ENCODE measurements around the gene ELK4. TPM values are rescaled to one million over a fixed set of nuclear protein-coding genes. Genes with fewer than 3 reads are reported as not detected.
A peak's percentile ranks its signal among the peaks of the same experiment; 100 is the strongest.

Gene ELK4
- total RNA-seq, 1 experiment from 2014 or later = 39.0 TPM

DNA sequence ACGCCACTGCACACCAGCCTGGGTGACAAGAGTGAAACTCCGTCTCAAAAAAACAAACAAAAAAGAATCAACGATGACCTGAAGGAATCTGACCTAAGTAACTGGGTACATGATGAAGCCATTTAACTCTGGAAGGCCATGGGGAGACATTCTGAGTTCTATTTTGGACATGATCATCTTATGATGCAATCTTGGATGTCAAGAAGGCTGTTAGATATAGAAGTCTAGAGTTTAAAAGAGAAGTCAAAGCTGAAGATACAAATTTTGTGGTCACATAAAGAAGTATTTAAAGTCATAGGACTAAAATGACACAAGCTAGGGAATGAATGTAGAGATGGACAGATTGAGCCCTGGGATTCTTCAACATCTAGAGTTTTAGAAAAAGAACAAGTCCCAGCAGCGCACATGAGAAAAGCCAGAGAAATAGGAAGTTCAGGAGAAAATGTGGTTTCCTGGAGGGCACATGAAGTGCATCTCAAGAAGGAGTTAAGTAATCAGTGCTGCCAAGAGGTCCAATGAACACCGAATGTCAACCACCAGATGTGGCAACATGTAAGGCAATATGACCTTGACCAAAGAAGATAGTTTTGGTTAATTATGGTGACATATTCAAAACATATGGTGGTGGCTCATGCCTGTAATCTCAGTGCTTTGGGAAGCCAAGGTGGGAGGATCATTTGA, 26.8 kb downstream of the ELK4 start (continued):
- TF ChIP-seq, protein P1, sequence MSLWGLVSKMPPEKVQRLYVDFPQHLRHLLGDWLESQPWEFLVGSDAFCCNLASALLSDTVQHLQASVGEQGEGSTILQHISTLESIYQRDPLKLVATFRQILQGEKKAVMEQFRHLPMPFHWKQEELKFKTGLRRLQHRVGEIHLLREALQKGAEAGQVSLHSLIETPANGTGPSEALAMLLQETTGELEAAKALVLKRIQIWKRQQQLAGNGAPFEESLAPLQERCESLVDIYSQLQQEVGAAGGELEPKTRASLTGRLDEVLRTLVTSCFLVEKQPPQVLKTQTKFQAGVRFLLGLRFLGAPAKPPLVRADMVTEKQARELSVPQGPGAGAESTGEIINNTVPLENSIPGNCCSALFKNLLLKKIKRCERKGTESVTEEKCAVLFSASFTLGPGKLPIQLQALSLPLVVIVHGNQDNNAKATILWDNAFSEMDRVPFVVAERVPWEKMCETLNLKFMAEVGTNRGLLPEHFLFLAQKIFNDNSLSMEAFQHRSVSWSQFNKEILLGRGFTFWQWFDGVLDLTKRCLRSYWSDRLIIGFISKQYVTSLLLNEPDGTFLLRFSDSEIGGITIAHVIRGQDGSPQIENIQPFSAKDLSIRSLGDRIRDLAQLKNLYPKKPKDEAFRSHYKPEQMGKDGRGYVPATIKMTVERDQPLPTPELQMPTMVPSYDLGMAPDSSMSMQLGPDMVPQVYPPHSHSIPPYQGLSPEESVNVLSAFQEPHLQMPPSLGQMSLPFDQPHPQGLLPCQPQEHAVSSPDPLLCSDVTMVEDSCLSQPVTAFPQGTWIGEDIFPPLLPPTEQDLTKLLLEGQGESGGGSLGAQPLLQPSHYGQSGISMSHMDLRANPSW (CRISPR knock-in tag; conservative IDR thresholded peaks at IDR 0.05; ENCODE audit: low read depth) = no peak
- TF ChIP-seq, protein P2, sequence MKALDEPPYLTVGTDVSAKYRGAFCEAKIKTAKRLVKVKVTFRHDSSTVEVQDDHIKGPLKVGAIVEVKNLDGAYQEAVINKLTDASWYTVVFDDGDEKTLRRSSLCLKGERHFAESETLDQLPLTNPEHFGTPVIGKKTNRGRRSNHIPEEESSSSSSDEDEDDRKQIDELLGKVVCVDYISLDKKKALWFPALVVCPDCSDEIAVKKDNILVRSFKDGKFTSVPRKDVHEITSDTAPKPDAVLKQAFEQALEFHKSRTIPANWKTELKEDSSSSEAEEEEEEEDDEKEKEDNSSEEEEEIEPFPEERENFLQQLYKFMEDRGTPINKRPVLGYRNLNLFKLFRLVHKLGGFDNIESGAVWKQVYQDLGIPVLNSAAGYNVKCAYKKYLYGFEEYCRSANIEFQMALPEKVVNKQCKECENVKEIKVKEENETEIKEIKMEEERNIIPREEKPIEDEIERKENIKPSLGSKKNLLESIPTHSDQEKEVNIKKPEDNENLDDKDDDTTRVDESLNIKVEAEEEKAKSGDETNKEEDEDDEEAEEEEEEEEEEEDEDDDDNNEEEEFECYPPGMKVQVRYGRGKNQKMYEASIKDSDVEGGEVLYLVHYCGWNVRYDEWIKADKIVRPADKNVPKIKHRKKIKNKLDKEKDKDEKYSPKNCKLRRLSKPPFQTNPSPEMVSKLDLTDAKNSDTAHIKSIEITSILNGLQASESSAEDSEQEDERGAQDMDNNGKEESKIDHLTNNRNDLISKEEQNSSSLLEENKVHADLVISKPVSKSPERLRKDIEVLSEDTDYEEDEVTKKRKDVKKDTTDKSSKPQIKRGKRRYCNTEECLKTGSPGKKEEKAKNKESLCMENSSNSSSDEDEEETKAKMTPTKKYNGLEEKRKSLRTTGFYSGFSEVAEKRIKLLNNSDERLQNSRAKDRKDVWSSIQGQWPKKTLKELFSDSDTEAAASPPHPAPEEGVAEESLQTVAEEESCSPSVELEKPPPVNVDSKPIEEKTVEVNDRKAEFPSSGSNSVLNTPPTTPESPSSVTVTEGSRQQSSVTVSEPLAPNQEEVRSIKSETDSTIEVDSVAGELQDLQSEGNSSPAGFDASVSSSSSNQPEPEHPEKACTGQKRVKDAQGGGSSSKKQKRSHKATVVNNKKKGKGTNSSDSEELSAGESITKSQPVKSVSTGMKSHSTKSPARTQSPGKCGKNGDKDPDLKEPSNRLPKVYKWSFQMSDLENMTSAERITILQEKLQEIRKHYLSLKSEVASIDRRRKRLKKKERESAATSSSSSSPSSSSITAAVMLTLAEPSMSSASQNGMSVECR (CRISPR knock-in tag; IDR thresholded peaks at IDR 0.05; ENCODE audit: borderline replicate concordance) = no peak

DNA sequence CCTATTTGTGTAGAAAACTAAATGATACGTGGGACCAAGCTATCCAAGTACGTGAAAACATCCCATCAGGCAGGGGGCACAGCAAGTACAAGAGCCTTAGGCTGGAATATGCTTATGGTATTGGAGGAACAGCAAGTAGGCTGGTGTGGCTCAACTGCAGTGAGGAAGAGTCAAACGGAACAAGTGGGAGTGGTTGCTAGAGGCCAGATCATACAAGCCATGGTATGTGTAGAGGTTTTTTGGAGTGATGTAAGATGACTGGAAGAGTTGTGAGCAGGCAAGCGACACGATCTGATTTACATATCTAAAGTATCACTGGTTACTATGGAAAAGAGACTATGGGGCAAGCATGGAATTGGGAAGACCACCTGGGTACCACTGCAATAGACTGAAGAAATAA, 27.8 kb downstream of the ELK4 start:
- H3K27me3 Mint-ChIP-seq (ENCODE audit: low read depth) = no peaks in the 10 kb centered on the region
- H3K9me3 Mint-ChIP-seq = no peaks in the 10 kb centered on the region
- peaks cover 25% of the 10 kb centered on the region for H3K36me3 Mint-ChIP-seq
- ATAC-seq = no peak
- TF ChIP-seq, protein P3, sequence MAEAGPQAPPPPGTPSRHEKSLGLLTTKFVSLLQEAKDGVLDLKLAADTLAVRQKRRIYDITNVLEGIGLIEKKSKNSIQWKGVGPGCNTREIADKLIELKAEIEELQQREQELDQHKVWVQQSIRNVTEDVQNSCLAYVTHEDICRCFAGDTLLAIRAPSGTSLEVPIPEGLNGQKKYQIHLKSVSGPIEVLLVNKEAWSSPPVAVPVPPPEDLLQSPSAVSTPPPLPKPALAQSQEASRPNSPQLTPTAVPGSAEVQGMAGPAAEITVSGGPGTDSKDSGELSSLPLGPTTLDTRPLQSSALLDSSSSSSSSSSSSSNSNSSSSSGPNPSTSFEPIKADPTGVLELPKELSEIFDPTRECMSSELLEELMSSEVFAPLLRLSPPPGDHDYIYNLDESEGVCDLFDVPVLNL (CRISPR knock-in tag; IDR thresholded peaks at IDR 0.05; ENCODE audit: borderline replicate concordance, low read depth) = no peak
- peak; percentile 69 for TF ChIP-seq ZNF317 (CRISPR knock-in tag; IDR thresholded peaks at IDR 0.05; ENCODE audit: borderline replicate concordance, low read depth)
- TF ChIP-seq ELF4 (CRISPR knock-in tag; IDR thresholded peaks at IDR 0.05; ENCODE audit: low read depth) = no peak
- no peak overlapping the region for H3K4me3 Mint-ChIP-seq
- POLR2A ChIA-PET = no interaction called here
- DNase-seq (ENCODE audit: low spot score) = no peak
- no peak overlapping the region for H3K27ac Mint-ChIP-seq
- no peaks in the 10 kb centered on the region for H3K4me1 Mint-ChIP-seq
- CTCF ChIA-PET = interaction anchor here (0.6 to 1.5 kb wide), 4 partner anchors 12 to 165 kb away, joined by 3 to 6 read pairs (median 4); no protein-coding TSS in a partner anchor

DNA sequence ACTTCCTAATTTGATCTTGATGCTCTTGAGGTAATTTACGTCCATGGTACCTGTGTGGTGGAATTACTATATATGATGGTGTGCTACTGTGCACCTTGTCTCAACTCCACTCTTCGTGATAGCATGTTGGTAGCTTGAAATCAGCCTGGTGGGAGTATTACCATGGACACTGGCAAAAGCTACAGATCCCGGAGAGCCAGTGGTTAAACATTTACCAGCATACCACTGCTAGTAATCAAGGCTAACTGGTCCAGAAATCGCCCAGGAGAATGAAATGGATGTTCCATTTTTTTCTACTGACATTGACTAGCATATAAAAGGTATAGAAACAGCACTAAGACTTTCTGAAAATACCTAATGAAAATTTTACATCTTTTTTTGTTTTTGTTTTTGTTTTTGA, 30.6 kb downstream of the ELK4 start:
- Mint-ChIP-seq H3K27ac (no peak overlapping the region), H3K36me3 (peaks cover 19% of the 10 kb centered on the region), H3K4me3 (no peak overlapping the region), H3K9me3 (no peaks in the 10 kb centered on the region), H3K4me1 (no peaks in the 10 kb centered on the region), H3K27me3 (ENCODE audit: low read depth) (no peaks in the 10 kb centered on the region)
- TF ChIP-seq NR3C1 (CRISPR knock-in tag; conservative IDR thresholded peaks at IDR 0.05; ENCODE audit: low read depth) (no peak), ELF4 (CRISPR knock-in tag; IDR thresholded peaks at IDR 0.05; ENCODE audit: low read depth) (no peak), ZNF396 (CRISPR knock-in tag; IDR thresholded peaks at IDR 0.05; ENCODE audit: borderline replicate concordance) (no peak), JAZF1 (CRISPR knock-in tag; IDR thresholded peaks at IDR 0.05) (no peak), ZNF671 (CRISPR knock-in tag; IDR thresholded peaks at IDR 0.05) (no peak), FOXP1 (CRISPR knock-in tag; IDR thresholded peaks at IDR 0.05; ENCODE audit: borderline replicate concordance) (no peak), TEAD4 (CRISPR knock-in tag; IDR thresholded peaks at IDR 0.05) (no peak), ZNF423 (CRISPR knock-in tag; IDR thresholded peaks at IDR 0.05) (no peak), SOX15 (CRISPR knock-in tag; IDR thresholded peaks at IDR 0.05) (no peak)
- TF ChIP-seq, protein P4, sequence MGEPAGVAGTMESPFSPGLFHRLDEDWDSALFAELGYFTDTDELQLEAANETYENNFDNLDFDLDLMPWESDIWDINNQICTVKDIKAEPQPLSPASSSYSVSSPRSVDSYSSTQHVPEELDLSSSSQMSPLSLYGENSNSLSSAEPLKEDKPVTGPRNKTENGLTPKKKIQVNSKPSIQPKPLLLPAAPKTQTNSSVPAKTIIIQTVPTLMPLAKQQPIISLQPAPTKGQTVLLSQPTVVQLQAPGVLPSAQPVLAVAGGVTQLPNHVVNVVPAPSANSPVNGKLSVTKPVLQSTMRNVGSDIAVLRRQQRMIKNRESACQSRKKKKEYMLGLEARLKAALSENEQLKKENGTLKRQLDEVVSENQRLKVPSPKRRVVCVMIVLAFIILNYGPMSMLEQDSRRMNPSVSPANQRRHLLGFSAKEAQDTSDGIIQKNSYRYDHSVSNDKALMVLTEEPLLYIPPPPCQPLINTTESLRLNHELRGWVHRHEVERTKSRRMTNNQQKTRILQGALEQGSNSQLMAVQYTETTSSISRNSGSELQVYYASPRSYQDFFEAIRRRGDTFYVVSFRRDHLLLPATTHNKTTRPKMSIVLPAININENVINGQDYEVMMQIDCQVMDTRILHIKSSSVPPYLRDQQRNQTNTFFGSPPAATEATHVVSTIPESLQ (CRISPR knock-in tag; IDR thresholded peaks at IDR 0.05) = no peak
- TF ChIP-seq, protein P5, sequence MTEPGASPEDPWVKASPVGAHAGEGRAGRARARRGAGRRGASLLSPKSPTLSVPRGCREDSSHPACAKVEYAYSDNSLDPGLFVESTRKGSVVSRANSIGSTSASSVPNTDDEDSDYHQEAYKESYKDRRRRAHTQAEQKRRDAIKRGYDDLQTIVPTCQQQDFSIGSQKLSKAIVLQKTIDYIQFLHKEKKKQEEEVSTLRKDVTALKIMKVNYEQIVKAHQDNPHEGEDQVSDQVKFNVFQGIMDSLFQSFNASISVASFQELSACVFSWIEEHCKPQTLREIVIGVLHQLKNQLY (CRISPR knock-in tag; IDR thresholded peaks at IDR 0.05) = no peak
- CTCF ChIA-PET = interaction anchor here (0.7 to 3.3 kb wide), 5 partner anchors 10 to 110 kb away, joined by 3 to 38 read pairs (median 5); no protein-coding TSS in a partner anchor
- DNase-seq (ENCODE audit: low spot score) = no peak
- no peak for ATAC-seq
- POLR2A ChIA-PET = no interaction called here

Data from WTC11 (cell line).